Inflammatory macrophage (primary cell): ENCODE data around the gene MASP2.

ENCODE experiments used
- DNase-seq, 2 donors: peaks; one replicate each; pipeline ENCODE4 v3.0.0-alpha.2; 2020 to 2022

The MASP2 gene

DNA sequence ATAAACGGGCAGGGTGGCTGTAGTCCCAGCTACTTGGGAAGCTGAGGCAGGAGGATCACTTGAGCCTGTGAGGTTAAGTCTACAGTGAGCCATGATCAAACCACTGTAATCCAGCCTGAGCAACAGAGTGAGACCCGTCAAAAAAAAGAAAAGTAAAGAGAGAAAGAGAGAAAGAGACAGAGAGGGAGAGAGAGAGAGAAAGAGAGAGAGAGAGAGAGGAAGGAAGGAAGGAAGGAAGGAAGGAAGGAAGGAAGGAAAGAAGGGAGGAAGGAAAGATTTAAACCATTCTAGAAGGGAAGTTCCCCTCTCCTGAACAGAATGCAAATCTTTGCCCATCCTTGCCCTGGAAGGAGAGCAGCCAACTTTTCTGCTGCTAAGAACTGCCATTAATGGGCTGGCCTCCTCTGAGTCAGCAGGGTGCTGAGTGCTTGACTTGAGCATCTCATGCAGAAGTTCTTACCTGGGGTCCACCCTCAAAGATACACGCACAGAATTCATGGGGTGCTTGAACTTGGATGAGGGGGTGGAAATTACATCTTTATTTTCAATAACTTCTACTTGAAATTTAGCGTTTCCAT, 59.1 kb downstream of the MASP2 start:
- no peak for DNase-seq

DNA sequence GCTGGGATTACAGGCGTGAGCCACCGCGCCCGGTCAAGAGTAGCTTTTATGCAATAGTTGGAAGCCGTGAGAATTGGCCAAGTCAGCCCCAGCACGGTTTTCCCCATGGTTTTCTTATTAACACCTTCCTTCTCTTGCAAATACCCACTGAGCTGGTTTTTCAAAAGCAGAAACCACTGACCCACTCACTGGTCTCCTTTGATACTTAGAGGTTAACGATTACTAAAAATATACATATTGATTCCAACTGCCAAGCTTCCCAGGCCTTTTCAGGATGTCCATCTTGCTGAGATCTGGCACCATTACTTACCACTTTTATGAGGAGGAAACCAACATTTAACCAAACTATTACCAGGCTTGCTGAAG, 60.5 kb downstream of the MASP2 start:
- DNase-seq = no peak

- DNase-seq = peak; percentile 19 to 55
Measured at GRCh38 chr1:10980841-10981727, 66.0 kb downstream of the MASP2 start.

DNA sequence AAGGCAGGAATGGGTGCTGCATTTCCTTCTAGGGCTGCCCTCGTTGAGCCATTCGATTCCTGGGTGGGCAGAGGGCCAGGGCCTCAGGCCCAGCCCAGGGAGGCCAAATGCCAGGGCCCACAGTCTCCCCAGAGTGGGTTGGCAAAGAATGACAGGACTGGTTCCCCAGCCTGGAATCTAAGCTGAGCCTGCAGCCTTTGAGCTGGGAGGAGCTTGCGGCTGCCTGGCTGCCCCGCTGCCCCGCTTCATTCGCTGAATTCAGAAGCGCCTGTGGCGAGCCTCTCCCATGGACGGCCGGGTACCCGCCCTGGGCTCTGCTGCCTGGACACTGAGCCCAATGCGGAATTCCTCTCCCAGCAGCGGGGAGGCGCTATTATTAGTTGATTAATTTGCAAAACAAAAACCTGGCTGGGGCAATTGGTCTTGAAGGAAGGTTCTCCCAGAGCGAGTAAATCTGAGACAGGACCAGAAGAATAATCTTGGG, 66.9 kb downstream of the MASP2 start:
- peak in 1 of 2 donors; percentile 16 for DNase-seq

DNA sequence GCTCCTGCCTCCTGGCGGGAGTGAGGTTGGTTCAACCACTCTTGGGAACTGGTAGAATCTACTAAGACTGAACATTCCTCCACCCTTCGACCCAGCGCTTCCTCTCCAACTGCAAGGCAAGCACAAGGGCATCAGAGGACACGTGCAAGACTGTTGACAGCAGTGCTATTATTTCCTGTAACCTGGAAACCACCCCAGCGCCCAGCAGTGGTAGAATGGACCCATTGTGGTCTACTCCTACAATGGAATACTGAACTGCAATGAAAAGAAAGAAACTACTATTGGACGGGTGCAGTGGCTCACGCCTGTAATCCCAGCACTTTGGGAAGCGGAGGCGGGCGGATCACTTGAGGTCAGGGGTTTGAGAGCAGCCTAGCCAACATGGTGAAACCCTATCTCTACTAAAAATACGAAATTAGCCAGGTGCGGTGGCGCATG, 67.5 kb downstream of the MASP2 start:
- peak; percentile 41 to 54 for DNase-seq

DNA sequence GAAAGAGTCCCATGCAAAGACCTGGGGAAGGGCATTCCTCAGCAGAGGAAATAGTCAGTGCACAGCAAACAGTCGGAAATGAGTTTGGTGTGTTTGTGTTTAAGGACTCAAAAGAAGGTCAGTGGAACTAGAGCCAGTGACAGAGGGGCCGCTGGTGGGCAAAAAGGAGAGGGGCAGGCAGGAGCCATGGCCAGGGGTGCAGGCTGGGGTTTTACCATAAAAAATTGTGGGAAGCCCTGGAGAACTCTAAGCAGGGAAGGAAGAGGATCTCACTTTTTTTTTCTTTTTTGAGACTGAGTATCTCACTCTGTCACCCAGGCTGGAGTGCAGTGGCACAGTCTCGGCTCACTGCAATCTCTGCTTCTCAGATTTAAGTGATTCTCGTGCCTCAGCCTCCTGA, 68.3 kb downstream of the MASP2 start:
- DNase-seq = no peak
